ENCODE results near the gene NHS.

GRCh38 chrX:17403189-17403691 lies 28.2 kb downstream of the NHS start:
- TF ChIP-seq CTCF (IDR thresholded peaks at IDR 0.05; ENCODE audit: low read depth, low read length, poor library complexity, severe bottlenecking), result no peak
- no peak for TF ChIP-seq EZH2phosphoT487 (IDR thresholded peaks at IDR 0.05; ENCODE audit: borderline replicate concordance, low read length)

Data from DOHH2 (cell line).